PFSK-1 (cell line): Measurements from ENCODE around the gene LRRC15.

Source experiments
- POLR2AphosphoS5 ChIP-seq: IDR thresholded peaks from 2 replicates; pipeline ENCODE4 v1.6.1; 2012; ENCODE audit warnings: low read depth, mild to moderate bottlenecking, control low read depth, low read length, moderate library complexity
- REST ChIP-seq, 2 experiments: IDR thresholded peaks; 2 replicates each; pipeline versions ENCODE4 v1.6.1 to v1.8.0; 2011 to 2012; ENCODE audit warnings: low read depth in 2 of 2, low read length in 2 of 2, control low read depth in 1 of 2, inconsistent platforms in 1 of 2, mild to moderate bottlenecking in 1 of 2, moderate library complexity in 1 of 2; ENCODE audit not compliant: insufficient read depth in 1 of 2

- TF ChIP-seq REST (IDR thresholded peaks at IDR 0.05; ENCODE audit: insufficient read depth in 1 of 2, low read depth in 2 of 2, low read length in 2 of 2) = no peak
- no peak for TF ChIP-seq POLR2AphosphoS5
These were observed 45.5 kb downstream of the LRRC15 start for GRCh38 chr3:194323785-194324735.
